ENCODE measurements around the gene TTLL5.

The TTLL5 gene

DNA sequence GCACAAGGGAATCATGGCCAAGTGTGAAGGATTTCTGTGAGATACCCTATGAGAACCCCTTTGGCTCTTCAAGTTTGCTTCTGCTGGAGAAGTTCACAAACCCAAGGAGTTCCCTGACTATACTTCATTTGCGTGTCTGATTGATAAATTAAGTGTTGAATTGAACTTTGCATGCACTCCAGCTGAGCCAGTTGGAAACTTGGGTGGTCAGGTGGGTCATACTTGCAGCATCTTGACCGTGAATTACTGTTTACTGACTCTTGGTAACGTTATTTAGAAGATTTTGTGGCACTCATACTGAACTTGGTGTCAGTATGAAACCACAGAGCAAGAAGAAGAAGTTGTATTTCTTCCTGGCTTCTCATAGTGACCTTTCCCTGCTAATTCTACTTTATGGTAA is 243.3 kb downstream of the TTLL5 start:
- TF ChIP-seq CTCF (IDR thresholded peaks at IDR 0.05; ENCODE audit: borderline replicate concordance, insufficient read depth, low read depth, low read length): no peak
- no peak overlapping the region for H3K4me3 ChIP-seq (ENCODE audit: low read depth, low read length)

DNA sequence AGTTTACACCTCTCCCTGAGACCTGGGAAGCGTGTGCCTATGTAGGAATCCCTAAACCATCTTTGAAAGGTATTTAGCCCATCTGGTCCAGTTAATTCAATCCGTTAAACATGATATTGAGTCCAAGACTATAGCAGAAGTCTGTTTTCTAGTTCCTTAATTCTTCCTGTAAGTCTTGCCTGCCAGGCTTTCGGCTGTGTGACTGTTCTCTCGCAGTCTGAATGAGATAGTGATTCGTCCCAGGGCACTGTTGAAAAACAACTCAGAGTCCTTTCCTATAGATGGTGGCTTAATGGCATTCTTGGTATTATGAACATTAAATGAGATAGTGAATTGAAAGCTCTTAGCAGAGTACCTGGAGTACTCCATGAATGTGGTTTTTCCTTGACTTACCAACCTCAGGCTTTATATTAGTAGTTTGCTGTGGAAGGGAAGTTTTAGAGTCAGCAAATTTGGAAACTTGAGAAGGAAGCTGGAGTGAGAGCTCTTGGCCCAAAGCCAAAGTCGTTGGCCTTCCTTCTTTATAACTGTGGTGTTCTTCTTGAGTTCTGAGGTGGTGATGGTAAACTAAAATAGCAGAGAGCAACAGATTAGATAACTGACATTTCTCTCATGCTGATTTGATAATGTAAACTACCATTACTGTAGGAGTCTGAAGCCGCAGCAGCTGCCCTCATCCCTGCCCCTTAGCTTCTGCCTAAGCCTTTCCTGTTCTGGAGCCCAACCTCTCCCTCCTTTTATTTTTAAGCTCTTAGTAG is 244.3 kb downstream of the TTLL5 start:
- no peak for TF ChIP-seq CTCF (IDR thresholded peaks at IDR 0.05; ENCODE audit: borderline replicate concordance, insufficient read depth, low read depth, low read length)
- H3K4me3 ChIP-seq (ENCODE audit: low read depth, low read length): no peak overlapping the region

- no peak overlapping the region for H3K4me3 ChIP-seq (ENCODE audit: low read depth, low read length)
- TF ChIP-seq CTCF (IDR thresholded peaks at IDR 0.05; ENCODE audit: borderline replicate concordance, insufficient read depth, low read depth, low read length): no peak
These were observed 245.2 kb downstream of the TTLL5 start for GRCh38 chr14:75906228-75906627.

DNA sequence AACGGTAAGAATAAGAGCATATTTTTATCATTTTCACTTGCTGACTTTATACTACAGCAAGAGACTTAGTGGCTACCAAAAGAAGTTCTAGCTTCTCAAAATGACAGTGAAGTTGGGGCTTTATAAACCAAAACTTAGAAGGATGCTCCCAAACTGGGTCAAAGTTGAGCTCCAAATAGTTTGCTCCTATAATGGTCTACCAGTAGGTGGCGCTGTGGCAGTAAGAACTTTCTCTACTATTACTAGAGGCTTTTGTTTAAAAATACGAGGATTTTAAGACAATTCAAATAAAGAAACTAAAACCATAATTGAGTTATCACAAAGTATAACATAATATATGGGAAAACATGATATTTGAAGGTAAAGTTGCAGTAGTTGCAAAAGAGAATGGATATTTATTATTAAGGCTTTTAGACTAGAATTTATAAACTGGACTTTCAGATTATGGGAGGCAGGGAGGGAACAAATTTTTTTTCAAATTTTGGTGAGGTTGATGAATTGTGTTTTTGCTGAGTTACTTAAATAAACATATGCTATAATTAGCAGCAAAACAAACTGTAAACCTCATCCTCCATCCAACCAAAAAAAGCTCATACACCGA is 245.7 kb downstream of the TTLL5 start:
- peak; percentile 59; the same call in 1 of the 2 replicates for TF ChIP-seq CTCF (IDR thresholded peaks at IDR 0.05; ENCODE audit: borderline replicate concordance, insufficient read depth, low read depth, low read length)
- no peak overlapping the region for H3K4me3 ChIP-seq (ENCODE audit: low read depth, low read length)

GRCh38 chr14:75907756-75908359 is 246.8 kb downstream of the TTLL5 start:
- no peak overlapping the region for H3K4me3 ChIP-seq (ENCODE audit: low read depth, low read length)

DNA sequence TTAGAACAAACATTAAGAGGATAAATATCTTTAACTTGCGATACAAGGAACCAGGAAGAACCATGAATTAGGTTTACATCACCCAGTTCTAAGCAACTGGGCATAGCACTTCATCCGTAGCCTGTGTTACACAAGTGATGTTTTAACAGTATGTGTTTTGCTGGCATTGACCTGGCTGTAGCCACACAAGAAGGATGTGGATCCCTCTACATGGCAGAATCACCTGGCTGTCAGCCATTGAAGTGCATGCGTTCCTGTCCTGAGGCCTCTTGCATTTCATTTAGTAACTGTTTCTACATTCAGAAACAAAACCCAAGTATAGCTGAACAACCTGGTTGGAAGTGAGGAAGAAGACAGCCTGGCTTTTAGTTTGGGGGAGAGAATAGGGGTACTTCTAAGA is 248.6 kb downstream of the TTLL5 start:
- no peak for TF ChIP-seq CTCF (IDR thresholded peaks at IDR 0.05; ENCODE audit: borderline replicate concordance, insufficient read depth, low read depth, low read length)

More at GRCh38 chr14:75907756-75908359, 246.8 kb downstream of the TTLL5 start:
- TF ChIP-seq CTCF (IDR thresholded peaks at IDR 0.05; ENCODE audit: borderline replicate concordance, insufficient read depth, low read depth, low read length): no peak

More for the DNA sequence above, 248.6 kb downstream of the TTLL5 start:
- H3K4me3 ChIP-seq (ENCODE audit: low read depth, low read length): no peak overlapping the region

All from GM12875 (cell line).